Loucy (cell line): ENCODE measurements around the gene TMSB10.
"Not testable (repeated sequence)": the region's sequence is repeated elsewhere in the genome, so short reads cannot be mapped to it uniquely, and the experiment has no call there.

ENCODE experiments used
- H2AFZ ChIP-seq: fragments of 200-600 bp; sonication (generic); 2 replicates; pipeline ENCODE4 v1.6.0; 2016; ENCODE audit warnings: antibody characterized with exemption, mild to moderate bottlenecking, low read length, moderate library complexity
- H3F3A ChIP-seq: fragments of 200-600 bp; 2 replicates; pipeline ENCODE4 v1.6.0; 2016; ENCODE audit warnings: antibody characterized with exemption, low read depth, mild to moderate bottlenecking
- H3K27me3 ChIP-seq: fragments of 200-600 bp; sonication (generic); 2 replicates; pipeline ENCODE4 v1.6.1; 2014; ENCODE audit warnings: low read length, mild to moderate bottlenecking; ENCODE audit not compliant: insufficient read depth, poor library complexity, severe bottlenecking
- H3K36me3 ChIP-seq: fragments of 200-600 bp; sonication (generic); 2 replicates; pipeline ENCODE4 v1.6.1; 2016; ENCODE audit warnings: low read length; ENCODE audit not compliant: insufficient read depth
- H3K4me1 ChIP-seq: fragments of 200-600 bp; sonication (generic); 2 replicates; pipeline ENCODE4 v1.5.1; 2014; ENCODE audit warnings: low read length, mild to moderate bottlenecking; ENCODE audit not compliant: insufficient read depth, poor library complexity, severe bottlenecking
- H3K4me2 ChIP-seq: fragments of 200-600 bp; sonication (generic); 2 replicates; pipeline ENCODE4 v1.6.0; 2014; ENCODE audit warnings: antibody characterized with exemption, low read length, low read depth, mild to moderate bottlenecking; ENCODE audit not compliant: poor library complexity, severe bottlenecking
- H3K4me3 ChIP-seq: fragments of 200-600 bp; sonication (generic); 2 replicates; pipeline ENCODE4 v1.5.1; 2014; ENCODE audit warnings: low read length, mild to moderate bottlenecking, mixed read lengths; ENCODE audit not compliant: poor library complexity, severe bottlenecking
- H3K79me2 ChIP-seq: fragments of 200-600 bp; sonication (generic); 2 replicates; pipeline ENCODE4 v1.6.1; 2014; ENCODE audit warnings: low read length; ENCODE audit not compliant: insufficient read depth
- H3K9ac ChIP-seq: fragments of 200-600 bp; sonication (generic); 2 replicates; pipeline ENCODE4 v1.6.0; 2014; ENCODE audit warnings: mild to moderate bottlenecking, low read depth, low read length, moderate library complexity; ENCODE audit not compliant: poor library complexity, severe bottlenecking
- H3K9me2 ChIP-seq: fragments of 200-600 bp; sonication (generic); replicated peaks from 2 replicates; pipeline ENCODE4 v1.6.1; 2016; ENCODE audit warnings: low read depth, low read length, mixed read lengths
- H3K9me3 ChIP-seq: fragments of 200-600 bp; sonication (generic); 2 replicates; pipeline ENCODE4 v1.6.1; 2014; ENCODE audit warnings: mild to moderate bottlenecking, antibody characterized with exemption, low read length, low read depth; ENCODE audit not compliant: insufficient read depth
- H4K20me1 ChIP-seq: fragments of 200-600 bp; sonication (generic); 2 replicates; pipeline ENCODE4 v1.6.0; 2014; ENCODE audit warnings: antibody characterized with exemption, low read length, mild to moderate bottlenecking; ENCODE audit not compliant: insufficient read depth, poor library complexity, severe bottlenecking
- CTCF ChIP-seq: fragments of 200-600 bp; sonication (generic); conservative IDR thresholded peaks from 2 replicates; pipeline ENCODE4 v1.5.1; 2014; ENCODE audit warnings: mild to moderate bottlenecking, antibody characterized with exemption, low read length
- EZH2phosphoT487 ChIP-seq: fragments of 200-600 bp; IDR thresholded peaks from 2 replicates; pipeline ENCODE4 v1.6.1; 2018; ENCODE audit warnings: antibody characterized with exemption, mild to moderate bottlenecking, moderate library complexity, borderline replicate concordance

The TMSB10 gene

DNA sequence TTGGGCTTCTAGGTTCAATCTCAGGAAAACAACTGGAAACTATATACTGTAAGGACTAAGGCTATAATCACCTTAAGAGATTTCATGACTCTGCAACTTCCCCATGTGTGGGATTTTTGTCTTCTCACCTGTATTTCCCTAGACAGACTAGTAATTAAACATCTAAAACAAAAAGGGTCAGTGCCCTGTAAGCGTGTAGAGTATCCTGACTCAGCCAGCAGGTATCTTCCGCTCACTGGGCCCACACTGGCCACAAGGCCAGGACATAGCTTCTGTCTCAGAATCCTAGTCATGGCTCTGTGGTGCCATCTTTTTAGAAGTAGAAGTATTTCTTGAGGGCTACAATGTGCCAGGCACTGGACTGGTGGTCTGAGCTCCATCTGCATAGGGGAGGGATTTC, 36.7 kb downstream of the TMSB10 start:
- no peaks in the 10 kb centered on the region for H3K27me3 ChIP-seq
- H3K9ac ChIP-seq: no peak overlapping the region
- peaks cover 16% of the 10 kb centered on the region for H3K4me1 ChIP-seq
- no peaks in the 10 kb centered on the region for H4K20me1 ChIP-seq
- H3F3A ChIP-seq: no peaks in the 10 kb centered on the region
- H3K4me3 ChIP-seq: no peak overlapping the region
- no peaks in the 10 kb centered on the region for H3K79me2 ChIP-seq
- H3K9me3 ChIP-seq: no peaks in the 10 kb centered on the region
- H3K4me2 ChIP-seq: no peak overlapping the region
- H2AFZ ChIP-seq: no peak overlapping the region
- H3K36me3 ChIP-seq: no peaks in the 10 kb centered on the region
- TF ChIP-seq CTCF: no peak
- TF ChIP-seq EZH2phosphoT487: no peak
- H3K9me2 ChIP-seq: no peaks in the 10 kb centered on the region

- Histone ChIP-seq H3K27me3 (no peaks in the 10 kb centered on the region), H3K4me2 (no peak overlapping the region), H3K4me1 (peaks cover 16% of the 10 kb centered on the region), H2AFZ (no peak overlapping the region), H3K36me3 (no peaks in the 10 kb centered on the region), H3K9me3 (no peaks in the 10 kb centered on the region), H4K20me1 (no peaks in the 10 kb centered on the region), H3K4me3 (no peak overlapping the region), H3F3A (no peaks in the 10 kb centered on the region), H3K9me2 (no peaks in the 10 kb centered on the region), H3K9ac (no peak overlapping the region), H3K79me2 (no peaks in the 10 kb centered on the region)
- TF ChIP-seq CTCF: no peak
- no peak for TF ChIP-seq EZH2phosphoT487
These were observed 37.5 kb downstream of the TMSB10 start for GRCh38 chr2:84942964-84943421.

DNA sequence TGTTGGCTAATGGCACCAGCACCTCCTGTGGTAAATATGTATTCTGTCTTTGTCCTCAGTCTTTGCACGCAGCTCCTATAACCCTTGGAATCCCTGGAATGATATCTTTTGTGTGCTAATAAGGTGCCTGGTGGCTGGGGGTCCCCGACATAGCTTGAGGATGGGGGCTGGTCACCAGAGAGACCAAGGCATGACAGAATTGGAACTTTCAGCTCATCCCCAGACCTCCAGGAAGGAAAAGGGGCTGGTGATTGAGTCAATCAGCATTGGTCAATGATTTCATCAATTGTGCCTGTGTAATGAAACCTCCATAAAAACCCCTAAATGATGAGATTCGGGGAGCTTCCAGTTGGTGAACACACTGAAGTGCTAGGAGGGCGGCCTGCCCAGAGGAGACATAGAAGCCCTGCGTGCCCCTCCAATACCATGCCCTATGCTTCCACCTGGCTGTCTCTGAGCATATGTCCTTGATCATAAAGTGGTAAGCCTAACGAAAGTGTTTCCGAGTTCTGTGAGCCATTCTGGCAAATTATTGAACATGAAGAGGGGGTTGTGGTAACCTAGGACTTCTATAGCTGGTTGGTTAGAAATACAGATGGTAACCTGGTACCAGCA, 38.9 kb downstream of the TMSB10 start:
- Histone ChIP-seq H3K9ac (no peak overlapping the region), H3K4me3 (no peak overlapping the region), H4K20me1 (no peaks in the 10 kb centered on the region), H3K9me3 (no peaks in the 10 kb centered on the region), H3F3A (no peaks in the 10 kb centered on the region), H3K4me2 (no peak overlapping the region), H2AFZ (no peak overlapping the region), H3K27me3 (no peaks in the 10 kb centered on the region), H3K4me1 (peaks cover 11% of the 10 kb centered on the region), H3K36me3 (no peaks in the 10 kb centered on the region), H3K79me2 (no peaks in the 10 kb centered on the region), H3K9me2 (no peaks in the 10 kb centered on the region)
- TF ChIP-seq CTCF (no peak), EZH2phosphoT487 (no peak)

- H2AFZ ChIP-seq, H3K27me3 ChIP-seq, H4K20me1 ChIP-seq, H3K36me3 ChIP-seq, H3K4me1 ChIP-seq, H3K9me2 ChIP-seq, H3K4me2 ChIP-seq, H3K9me3 ChIP-seq, H3F3A ChIP-seq, H3K9ac ChIP-seq, H3K79me2 ChIP-seq, H3K4me3 ChIP-seq: not testable (repeated sequence)
These were observed 40.4 kb downstream of the TMSB10 start for GRCh38 chr2:84945838-84946203.
